ENCODE data around the gene BRPF3. TPM values are rescaled to one million over a fixed set of nuclear protein-coding genes. Genes with fewer than 3 reads are reported as not detected.

The BRPF3 gene
- total RNA-seq, 1 experiment from 2014 or later = 43.4 TPM

GRCh38 chr6:36197739-36198221 lies 1.2 kb downstream of the BRPF3 start:
- Histone ChIP-seq H2AFZ (ENCODE audit: low read length) (no peak overlapping the region), H4K5ac (ENCODE audit: insufficient read length, low read depth, low read length) (no peak overlapping the region), H3T11ph (ENCODE audit: low read length) (no peak overlapping the region), H2BK5ac (ENCODE audit: insufficient read length, low read length) (no peak overlapping the region), H3K4me1 (ENCODE audit: insufficient read depth, low read length) (peaks cover 2% of the 10 kb centered on the region; the same call in 1 of the 2 replicates), H3K4ac (ENCODE audit: low read depth, low read length) (no peak overlapping the region), H3K56ac (ENCODE audit: insufficient read length, low read depth, low read length) (no peak overlapping the region), H3K23me2 (ENCODE audit: insufficient read length, low read depth, low read length, poor library complexity, severe bottlenecking) (peaks cover 10% of the 10 kb centered on the region), H3K9ac (ENCODE audit: extremely low read depth, insufficient read length, low read length) (no peak overlapping the region), H4K20me1 (ENCODE audit: control insufficient read depth, insufficient read depth, insufficient read length) (no peaks in the 10 kb centered on the region), H2BK15ac (ENCODE audit: low read depth, low read length) (no peak overlapping the region), H4K8ac (replicated peaks; ENCODE audit: insufficient read length, low read depth, low read length) (no peak overlapping the region), H2BK120ac (ENCODE audit: low read depth, low read length, poor library complexity, severe bottlenecking) (no peak overlapping the region), H3K27me3 (ENCODE audit: insufficient read depth, low read length) (no peaks in the 10 kb centered on the region), H3K18ac (ENCODE audit: insufficient read length, low read depth, low read length) (peak overlapping the region; percentile 75), H3K4me2 (ENCODE audit: insufficient read depth, insufficient read length, low read length) (peak overlapping the region; percentile 75), H3K79me1 (ENCODE audit: insufficient read depth, low read depth, low read length, poor library complexity, severe bottlenecking) (peaks cover 6% of the 10 kb centered on the region), H3K9me3 (ENCODE audit: control insufficient read depth, low read depth, low read length) (no peaks in the 10 kb centered on the region), H3K79me2 (ENCODE audit: insufficient read depth, low read length) (peaks cover 12% of the 10 kb centered on the region; the same call in 1 of the 2 replicates), H2BK20ac (ENCODE audit: low read depth, low read length, poor library complexity, severe bottlenecking) (no peak overlapping the region), H3K23ac (ENCODE audit: insufficient read length, low read depth, low read length) (no peak overlapping the region), H3K14ac (ENCODE audit: insufficient read depth, low read length) (0 out of 2 replicates have a peak overlapping the region, but pooled peaks have one; percentile 50), H2BK12ac (ENCODE audit: insufficient read length, low read depth, low read length) (no peak overlapping the region), H4K91ac (ENCODE audit: insufficient read length, low read depth, low read length) (no peak overlapping the region), H2AK5ac (ENCODE audit: insufficient read length, low read length) (no peak overlapping the region), H3K27ac (ENCODE audit: insufficient read length, low read depth, low read length) (no peak overlapping the region)
- H3K27me3 Mint-ChIP-seq (ENCODE audit: low read depth) = peaks cover 1% of the 10 kb centered on the region; the same call in 1 of the 2 replicates
- peaks cover 19 to 37% (median 36%) of the 10 kb centered on the region in 3 experiments; a peak in 6 of 7 replicates for H3K36me3 Mint-ChIP-seq (ENCODE audit: insufficient read depth in 1 of 3, low read depth in 3 of 3)
- no CpG with 5 or more reads among the region's 17 CpGs for whole genome bisulfite sequencing (ENCODE audit: extremely low coverage, insufficient read length, low lambda C conversion rate)
- DNase-seq = no peak
- no peak for TF ChIP-seq CTCF (conservative IDR thresholded peaks at IDR 0.05)
- H3K27ac Mint-ChIP-seq = peak overlapping the region in 2 of 3 experiments; percentile 75 to 86; a peak in 5 of 7 replicates
- H3K4me1 Mint-ChIP-seq = peaks cover 15 to 22% of the 10 kb centered on the region in 2 experiments
- peak overlapping the region; percentile 82 to 88 for H3K4me3 Mint-ChIP-seq
- H3K9me3 Mint-ChIP-seq = peaks cover 0 to 2% of the 10 kb centered on the region in 2 experiments; a peak in 1 of 5 replicates

All from H9 (cell line).